GM18511 (cell line): ENCODE data around the gene WDFY1.

ENCODE experiments used
- ATAC-seq: cut with Tn5 transposase; IDR thresholded peaks from one replicate; pipeline ENCODE4 v1.9.1; 2021; ENCODE audit warnings: mild to moderate bottlenecking, moderate library complexity; ENCODE audit not compliant: unreplicated experiment

WDFY1 gene

GRCh38 chr2:223826995-223827394 lies 118.1 kb downstream of the WDFY1 start:
- no peak for ATAC-seq
